ENCODE results near the gene LPAR6. TPM values are rescaled to one million over a fixed set of nuclear protein-coding genes. Genes with fewer than 3 reads are reported as not detected.

The LPAR6 gene
- total RNA-seq, result 6.5 and 9.6 TPM in 2 replicates

DNA sequence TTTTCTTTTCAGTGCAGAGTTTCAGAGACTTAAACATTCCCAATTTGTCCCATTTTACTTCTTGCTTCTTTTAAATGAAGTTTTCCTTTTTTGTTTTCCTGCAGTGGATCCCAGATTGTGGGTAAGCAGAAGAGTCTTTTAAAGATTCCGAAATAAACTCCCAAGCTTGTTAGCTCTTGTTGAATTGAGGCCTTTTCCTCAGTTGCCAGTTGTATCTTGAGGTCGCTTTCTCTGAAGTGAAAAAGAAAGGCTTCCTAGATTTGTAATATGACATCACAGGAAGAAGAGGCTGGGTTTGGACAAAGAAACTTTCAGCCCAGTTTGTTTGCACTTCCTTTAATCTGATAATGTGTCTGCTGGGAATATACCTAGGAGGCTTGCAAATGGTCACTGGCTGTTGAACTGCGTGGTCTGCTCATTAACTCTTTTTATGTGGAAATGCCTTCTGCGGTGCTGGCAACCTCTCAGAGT is at the start of gene LPAR6:
LPAR6 (minus strand) TSS at position 233 of the 471 bp plus-strand sequence. CDS start 690 bp downstream, outside the sequence.

Other genes starting within 250 kb of the LPAR6 start
- gene ITM2B, start 179.9 kb downstream of the LPAR6 start, total RNA-seq, result 76.1 and 271 TPM in 2 replicates
- 24.8 and 29.3 TPM in 2 replicates for gene RB1, start 109.4 kb downstream of the LPAR6 start, total RNA-seq
- 8.7 and 9.6 TPM in 2 replicates for gene RCBTB2, start 120.0 kb upstream of the LPAR6 start, total RNA-seq
- gene CYSLTR2, start 240.8 kb upstream of the LPAR6 start, total RNA-seq, result 0.19 and 4.8 TPM in 2 replicates

All from regular cardiac myocyte (primary cell).